ENCODE measurements around the gene FKBP5. TPM values are rescaled to one million over a fixed set of nuclear protein-coding genes. Genes with fewer than 3 reads are reported as not detected.

The FKBP5 gene
- total and polyA plus RNA-seq, 2 donors (not counting 1 experiment from before 2014, with no cell fraction given): 2.8 to 7.4 TPM

- no peaks in the 10 kb centered on the region for H3K27me3 ChIP-seq (replicated peaks in 1 of 4; ENCODE audit: control extremely low read depth in 1 of 4, control insufficient read depth in 3 of 4, insufficient read depth in 4 of 4, low read length in 3 of 4)
- ATAC-seq (ENCODE audit: low read depth) (no peak), DNase-seq (no peak)
- H3K4me1 Mint-ChIP-seq: peaks cover 5% of the 10 kb centered on the region
- H3K27me3 Mint-ChIP-seq: no peaks in the 10 kb centered on the region
- WGBS (ENCODE audit: insufficient coverage): 97% methylated on average over 3 of the region's 3 CpGs
- H3K4me3 Mint-ChIP-seq: no peak overlapping the region
- H3K36me3 ChIP-seq (replicated peaks in 1 of 2; ENCODE audit: control extremely low read depth in 1 of 2, control insufficient read depth in 1 of 2, extremely low read depth in 1 of 2, insufficient read depth in 2 of 2, low read length in 1 of 2): peaks cover 0 to 2% of the 10 kb centered on the region in 2 experiments
- no peak overlapping the region for H2AFZ ChIP-seq (ENCODE audit: insufficient read depth, low read depth, low read length, poor library complexity, severe bottlenecking)
- TF ChIP-seq CTCF (IDR thresholded peaks at IDR 0.05) (no peak), EZH2 (IDR thresholded peaks at IDR 0.05; ENCODE audit: borderline replicate concordance, insufficient read depth, low read depth, low read length, poor library complexity, severe bottlenecking) (no peak)
- no peak overlapping the region for H3K4me3 ChIP-seq (ENCODE audit: control extremely low read depth in 1 of 5, extremely low read depth in 1 of 5, insufficient read depth in 1 of 5, low read depth in 2 of 5, low read length in 4 of 5)
- H3K27ac Mint-ChIP-seq: no peak overlapping the region
- no peaks in the 10 kb centered on the region for H3K9me3 ChIP-seq (ENCODE audit: control extremely low read depth in 1 of 3, control insufficient read depth in 2 of 3, insufficient read depth in 1 of 3, low read length in 2 of 3)
- ChIA-PET CTCF (interaction anchor here (3.0 to 3.3 kb wide), 2 partner anchors 8 to 146 kb away, joined by 13 to 74 read pairs; partner anchors contain the start of gene ARMC12), POLR2A (no interaction called here)
- intact Hi-C loops (cut with micrococcal nuclease): loop anchor here (10.0 kb wide), 1 partner anchor 505 kb away; no protein-coding TSS in a partner anchor
- H3K27ac ChIP-seq (ENCODE audit: low read length in 2 of 2): no peak overlapping the region
- H3K9me3 Mint-ChIP-seq (ENCODE audit: insufficient read depth): no peaks in the 10 kb centered on the region
- no peaks in the 10 kb centered on the region for H4K20me1 ChIP-seq (ENCODE audit: control insufficient read depth, insufficient read depth, low read length, poor library complexity, severe bottlenecking)
- H3K4me1 ChIP-seq (ENCODE audit: control insufficient read depth in 2 of 2, insufficient read depth in 2 of 2, low read length in 2 of 2): no peaks in the 10 kb centered on the region
- no peaks in the 10 kb centered on the region for H3K79me2 ChIP-seq (ENCODE audit: control insufficient read depth, insufficient read depth, low read length)
- no peak overlapping the region for H3K9ac ChIP-seq (ENCODE audit: low read length)
- H3K4me2 ChIP-seq (replicated peaks; ENCODE audit: low read depth, low read length, poor library complexity, severe bottlenecking): no peak overlapping the region
These were observed 98.8 kb downstream of the FKBP5 start for GRCh38 chr6:35589904-35590303.

GRCh38 chr6:35589201-35589739 is 99.4 kb downstream of the FKBP5 start:
- 100% methylated on average over 7 of the region's 8 CpGs for WGBS (ENCODE audit: insufficient coverage)
- peaks cover 5% of the 10 kb centered on the region for H3K4me1 Mint-ChIP-seq
- no peak for DNase-seq
- ChIA-PET CTCF (interaction anchor here (1.7 to 3.3 kb wide), 3 partner anchors 10 to 149 kb away, joined by 5 to 74 read pairs (median 59); partner anchors contain the start of gene ARMC12), POLR2A (no interaction called here)
- Histone ChIP-seq H3K9me3 (ENCODE audit: control extremely low read depth in 1 of 3, control insufficient read depth in 2 of 3, insufficient read depth in 1 of 3, low read length in 2 of 3) (no peaks in the 10 kb centered on the region), H3K4me3 (ENCODE audit: control extremely low read depth in 1 of 5, extremely low read depth in 1 of 5, insufficient read depth in 1 of 5, low read depth in 2 of 5, low read length in 4 of 5) (no peak overlapping the region), H3K79me2 (ENCODE audit: control insufficient read depth, insufficient read depth, low read length) (no peaks in the 10 kb centered on the region), H2AFZ (ENCODE audit: insufficient read depth, low read depth, low read length, poor library complexity, severe bottlenecking) (no peak overlapping the region), H3K4me2 (replicated peaks; ENCODE audit: low read depth, low read length, poor library complexity, severe bottlenecking) (no peak overlapping the region), H3K9ac (ENCODE audit: low read length) (no peak overlapping the region), H3K27me3 (replicated peaks in 1 of 4; ENCODE audit: control extremely low read depth in 1 of 4, control insufficient read depth in 3 of 4, insufficient read depth in 4 of 4, low read length in 3 of 4) (no peaks in the 10 kb centered on the region), H3K27ac (ENCODE audit: low read length in 2 of 2) (no peak overlapping the region), H3K4me1 (ENCODE audit: control insufficient read depth in 2 of 2, insufficient read depth in 2 of 2, low read length in 2 of 2) (no peaks in the 10 kb centered on the region), H3K36me3 (replicated peaks in 1 of 2; ENCODE audit: control extremely low read depth in 1 of 2, control insufficient read depth in 1 of 2, extremely low read depth in 1 of 2, insufficient read depth in 2 of 2, low read length in 1 of 2) (peaks cover 0 to 2% of the 10 kb centered on the region in 2 experiments), H4K20me1 (ENCODE audit: control insufficient read depth, insufficient read depth, low read length, poor library complexity, severe bottlenecking) (no peaks in the 10 kb centered on the region)
- H3K27ac Mint-ChIP-seq: no peak overlapping the region
- TF ChIP-seq EZH2 (IDR thresholded peaks at IDR 0.05; ENCODE audit: borderline replicate concordance, insufficient read depth, low read depth, low read length, poor library complexity, severe bottlenecking) (no peak), CTCF (IDR thresholded peaks at IDR 0.05) (no peak)
- no peak overlapping the region for H3K4me3 Mint-ChIP-seq
- H3K9me3 Mint-ChIP-seq (ENCODE audit: insufficient read depth): no peaks in the 10 kb centered on the region
- no peak for ATAC-seq (ENCODE audit: low read depth)
- intact Hi-C loops (cut with micrococcal nuclease): loop anchor here (10.0 kb wide), 1 partner anchor 506 kb away; no protein-coding TSS in a partner anchor
- no peaks in the 10 kb centered on the region for H3K27me3 Mint-ChIP-seq

Data from B cell (primary cell).